Epithelial cell of esophagus (primary cell): ENCODE measurements around the gene MBD3L1.

ENCODE experiments used
- DNase-seq: peaks from one replicate; pipeline ENCODE4 v3.0.0; 2010; ENCODE audit warnings: low read depth
- H3K4me3 ChIP-seq: 2 replicates; pipeline ENCODE4 v1.5.1; 2011; ENCODE audit warnings: mild to moderate bottlenecking, low read length, control low read depth
- TF ChIP-seq, protein P1 (sequence below): IDR thresholded peaks from 2 replicates; pipeline ENCODE4 v1.5.1; 2011; ENCODE audit warnings: low read depth, mild to moderate bottlenecking, low read length, control low read depth, inconsistent platforms; ENCODE audit not compliant: insufficient read depth; ENCODE audit errors: missing control alignments

Gene MBD3L1

DNA sequence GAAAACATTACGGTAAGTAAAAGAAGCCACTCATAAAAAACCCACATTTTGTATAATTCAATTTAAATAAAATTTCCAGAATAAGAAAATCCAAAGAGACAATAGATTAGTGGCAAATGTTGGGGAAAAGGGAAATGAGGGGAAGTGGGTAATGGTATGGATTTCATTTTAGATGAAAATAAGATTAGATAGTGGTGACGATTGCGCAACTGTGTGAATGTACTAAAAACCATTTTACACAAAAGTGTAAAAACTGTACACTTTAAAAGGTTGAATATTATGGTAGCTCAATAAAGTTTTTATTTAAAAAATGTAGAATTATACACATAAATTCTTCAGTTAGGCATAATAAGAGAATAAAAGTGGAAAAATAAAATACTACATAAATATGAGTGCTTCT lies 3.7 kb downstream of the MBD3L1 start:
- no peak for DNase-seq
- no peak overlapping the region for H3K4me3 ChIP-seq
- TF ChIP-seq, protein P1, sequence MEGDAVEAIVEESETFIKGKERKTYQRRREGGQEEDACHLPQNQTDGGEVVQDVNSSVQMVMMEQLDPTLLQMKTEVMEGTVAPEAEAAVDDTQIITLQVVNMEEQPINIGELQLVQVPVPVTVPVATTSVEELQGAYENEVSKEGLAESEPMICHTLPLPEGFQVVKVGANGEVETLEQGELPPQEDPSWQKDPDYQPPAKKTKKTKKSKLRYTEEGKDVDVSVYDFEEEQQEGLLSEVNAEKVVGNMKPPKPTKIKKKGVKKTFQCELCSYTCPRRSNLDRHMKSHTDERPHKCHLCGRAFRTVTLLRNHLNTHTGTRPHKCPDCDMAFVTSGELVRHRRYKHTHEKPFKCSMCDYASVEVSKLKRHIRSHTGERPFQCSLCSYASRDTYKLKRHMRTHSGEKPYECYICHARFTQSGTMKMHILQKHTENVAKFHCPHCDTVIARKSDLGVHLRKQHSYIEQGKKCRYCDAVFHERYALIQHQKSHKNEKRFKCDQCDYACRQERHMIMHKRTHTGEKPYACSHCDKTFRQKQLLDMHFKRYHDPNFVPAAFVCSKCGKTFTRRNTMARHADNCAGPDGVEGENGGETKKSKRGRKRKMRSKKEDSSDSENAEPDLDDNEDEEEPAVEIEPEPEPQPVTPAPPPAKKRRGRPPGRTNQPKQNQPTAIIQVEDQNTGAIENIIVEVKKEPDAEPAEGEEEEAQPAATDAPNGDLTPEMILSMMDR = no peak

DNA sequence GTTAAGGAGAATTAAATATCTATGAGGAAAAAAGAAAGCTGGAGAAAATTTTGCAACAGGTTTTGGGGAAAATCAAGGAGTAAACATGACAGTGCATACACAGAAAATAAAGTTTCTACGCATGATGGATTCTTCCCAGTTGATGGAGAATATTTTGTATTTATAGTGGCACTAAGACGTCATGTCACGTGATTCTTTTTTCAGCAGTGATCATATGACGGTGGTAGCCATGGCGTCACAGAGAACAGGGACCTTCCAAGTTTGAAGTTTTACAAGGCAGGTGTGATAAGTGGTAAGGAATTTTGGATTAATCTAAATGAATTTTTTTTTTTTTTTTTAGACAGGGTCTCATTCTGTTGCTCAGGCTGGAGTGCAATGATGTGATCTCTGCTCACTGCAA lies 8.5 kb downstream of the MBD3L1 start:
- H3K4me3 ChIP-seq = no peak overlapping the region
- DNase-seq = no peak
- TF ChIP-seq, protein P1 = no peak

DNA sequence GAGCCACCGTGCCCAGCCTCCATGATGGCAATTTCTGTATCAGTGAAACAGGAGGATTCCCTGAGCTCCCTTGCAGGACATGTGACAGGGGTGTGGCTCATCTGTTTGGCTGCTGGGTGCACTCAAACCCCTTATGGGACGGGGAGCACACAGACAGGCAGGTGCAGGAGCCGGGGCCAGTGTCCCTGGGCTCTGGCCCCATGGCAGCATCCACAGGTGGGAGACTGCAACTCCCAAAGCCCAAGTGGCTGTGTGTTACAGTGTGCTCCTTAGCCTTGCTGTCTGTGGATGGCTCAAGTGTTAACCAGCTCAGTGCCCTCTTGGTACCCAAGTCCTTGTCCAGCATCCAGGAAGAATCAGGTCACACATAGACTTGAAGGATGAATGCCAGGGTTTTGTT lies 14.6 kb downstream of the MBD3L1 start:
- DNase-seq = no peak
- TF ChIP-seq, protein P1 = no peak
- no peak overlapping the region for H3K4me3 ChIP-seq

DNA sequence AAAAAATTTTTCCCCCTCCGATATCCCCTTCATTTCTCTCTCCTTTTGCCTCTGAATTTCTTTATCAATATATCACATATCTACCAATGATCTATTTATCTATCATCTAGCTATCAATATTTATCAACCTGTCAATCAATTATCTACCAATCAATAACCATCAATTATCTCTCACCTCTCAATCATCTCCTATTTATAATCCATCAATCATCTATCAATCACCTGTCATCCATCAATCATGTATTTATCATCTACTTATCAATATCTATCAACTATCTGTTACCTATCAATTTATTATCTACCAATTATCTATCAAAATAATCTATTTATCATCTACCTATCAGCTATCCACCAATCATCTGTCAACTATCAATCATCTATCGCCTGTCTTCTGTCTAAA lies 17.1 kb downstream of the MBD3L1 start:
- TF ChIP-seq, protein P1 = no peak

DNA sequence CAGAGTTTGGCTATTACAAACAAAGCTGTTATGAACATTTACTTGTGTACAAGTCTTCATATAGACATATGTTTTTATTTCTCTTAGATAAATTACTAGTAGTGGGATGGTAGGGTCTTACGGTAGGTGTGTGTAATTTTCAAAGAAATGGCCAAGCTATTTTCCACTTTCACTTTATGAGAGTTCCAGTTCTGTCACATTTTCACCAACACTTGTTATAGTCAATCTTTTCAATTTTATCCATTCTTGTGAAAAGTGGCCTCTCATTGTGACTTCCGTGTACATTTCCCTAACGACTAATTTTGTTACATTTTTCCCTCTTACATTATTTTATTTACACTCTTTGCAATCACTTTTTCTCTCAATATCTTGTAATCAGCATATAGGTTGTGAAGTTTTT lies 18.3 kb downstream of the MBD3L1 start:
- H3K4me3 ChIP-seq = no peak overlapping the region
- TF ChIP-seq, protein P1 = no peak
- DNase-seq = no peak

More for the DNA sequence above, 17.1 kb downstream of the MBD3L1 start:
- DNase-seq = no peak
- H3K4me3 ChIP-seq = no peak overlapping the region

DNA sequence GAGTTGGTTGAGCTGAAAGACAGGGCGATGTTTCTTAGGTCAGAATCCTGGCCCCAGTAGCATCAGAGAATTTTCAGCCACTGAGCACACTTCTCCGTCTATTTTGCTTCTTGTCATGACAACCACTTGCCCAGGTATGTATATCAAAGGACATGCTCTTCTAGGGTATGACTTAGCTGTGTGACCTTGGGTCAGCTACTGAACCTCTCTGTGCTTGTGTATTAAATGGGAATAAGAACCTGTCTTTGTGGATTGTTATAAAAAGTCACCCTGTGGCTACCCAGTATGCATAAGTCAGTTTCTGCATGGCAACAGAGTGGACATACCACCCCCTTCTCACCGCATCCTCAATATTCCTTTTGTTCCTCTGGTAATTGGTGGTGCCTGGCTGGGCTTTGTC lies 26.1 kb downstream of the MBD3L1 start:
- TF ChIP-seq, protein P1 = no peak
- H3K4me3 ChIP-seq = no peak overlapping the region
- no peak for DNase-seq

DNA sequence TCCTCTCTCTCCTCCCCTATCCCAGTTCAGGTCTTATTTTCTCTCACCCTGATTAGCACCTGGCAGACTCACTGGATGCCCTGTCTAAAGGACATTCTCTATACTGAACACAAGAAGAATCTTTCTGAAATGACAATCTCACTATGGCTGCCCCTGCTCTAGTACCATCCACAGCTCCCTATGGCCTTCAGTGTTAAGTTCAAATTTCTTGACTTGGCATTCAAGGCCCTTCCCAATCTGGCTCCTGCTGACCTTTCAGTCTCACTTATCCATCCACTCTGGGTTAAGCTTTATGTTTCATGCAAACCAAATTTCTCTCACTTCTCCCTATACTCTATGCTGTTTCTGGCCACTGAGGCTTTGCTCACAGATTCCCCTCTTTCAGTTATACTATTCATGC lies 34.2 kb downstream of the MBD3L1 start:
- DNase-seq = no peak
- no peak overlapping the region for H3K4me3 ChIP-seq
- TF ChIP-seq, protein P1 = no peak
